ENCODE measurements around the gene AGPAT2.

- no peak for TF ChIP-seq CTCF (IDR thresholded peaks at IDR 0.05; ENCODE audit: insufficient read depth, low read depth, low read length)
- no peak for TF ChIP-seq EZH2 (IDR thresholded peaks at IDR 0.05; ENCODE audit: insufficient read depth, low read length)
Measured at GRCh38 chr9:136684339-136684738, 2.9 kb downstream of the AGPAT2 start.
